HG03103 (cell line): ENCODE results near the gene TCFL5.

Source experiments
- ATAC-seq: cut with Tn5 transposase; IDR thresholded peaks from one replicate; pipeline ENCODE4 v1.9.1; 2021; ENCODE audit warnings: low read depth; ENCODE audit not compliant: unreplicated experiment

The TCFL5 gene

DNA sequence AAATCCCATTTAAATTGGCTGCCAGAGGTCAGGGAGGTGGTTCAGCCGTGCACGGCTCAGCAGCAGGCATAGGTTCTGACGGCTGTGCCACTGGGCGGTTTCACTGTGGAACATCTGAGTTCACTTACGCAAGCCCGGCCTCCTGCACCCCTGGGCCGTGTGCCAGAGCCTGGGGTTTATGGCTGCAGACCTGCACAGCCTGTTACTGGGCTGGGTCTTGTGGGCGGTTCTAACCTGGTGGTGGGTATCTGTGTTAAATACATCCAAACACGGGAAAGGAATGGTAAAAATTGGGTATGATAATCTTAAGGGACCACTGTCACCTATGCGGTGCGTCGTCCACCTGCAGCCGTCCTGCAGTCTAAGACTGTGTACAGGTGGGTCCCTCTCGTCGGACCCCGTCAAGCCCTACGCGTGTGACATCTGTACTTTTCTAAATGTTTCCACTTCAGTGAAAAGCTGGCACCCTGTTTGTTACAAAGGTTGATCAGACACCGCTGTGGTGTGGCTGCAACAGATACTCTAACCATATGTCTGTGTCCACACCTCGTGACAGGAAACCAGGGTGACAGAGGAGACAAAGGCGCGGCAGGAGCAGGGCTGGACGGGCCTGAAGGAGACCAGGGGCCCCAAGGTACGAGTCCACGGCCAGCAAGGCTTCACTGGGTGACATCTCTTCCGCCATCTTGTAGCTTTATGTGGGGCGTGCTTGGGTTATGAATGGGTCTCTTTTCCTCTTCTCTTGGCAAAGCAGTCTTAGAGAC, 23.3 kb downstream of the TCFL5 start:
- ATAC-seq, result no peak

GRCh38 chr20:62837790-62838127, 23.9 kb downstream of the TCFL5 start:
- ATAC-seq, result no peak

DNA sequence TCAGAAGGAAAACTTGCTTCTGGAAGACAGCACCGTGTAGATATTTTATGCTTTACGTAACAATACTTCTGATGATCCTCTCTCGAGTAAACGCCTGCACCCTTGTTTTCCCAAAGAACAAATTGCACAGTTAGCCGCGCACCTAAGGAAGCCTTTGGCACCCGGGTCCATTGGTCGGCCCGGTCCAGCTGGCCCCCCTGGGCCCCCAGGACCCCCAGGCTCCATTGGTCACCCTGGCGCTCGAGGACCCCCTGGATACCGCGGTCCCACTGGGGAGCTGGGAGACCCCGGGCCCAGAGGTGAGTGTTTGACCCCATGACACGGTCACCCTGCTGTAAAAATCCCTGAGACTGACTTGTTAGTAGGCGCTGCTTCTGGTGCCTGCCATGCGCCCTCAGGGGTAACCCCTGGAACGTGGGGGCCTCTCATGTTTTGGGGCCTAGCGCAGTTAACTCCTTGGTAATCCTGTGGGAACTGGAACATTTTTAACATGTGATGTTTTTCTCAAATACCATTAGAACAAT, 24.6 kb downstream of the TCFL5 start:
- no peak for ATAC-seq

DNA sequence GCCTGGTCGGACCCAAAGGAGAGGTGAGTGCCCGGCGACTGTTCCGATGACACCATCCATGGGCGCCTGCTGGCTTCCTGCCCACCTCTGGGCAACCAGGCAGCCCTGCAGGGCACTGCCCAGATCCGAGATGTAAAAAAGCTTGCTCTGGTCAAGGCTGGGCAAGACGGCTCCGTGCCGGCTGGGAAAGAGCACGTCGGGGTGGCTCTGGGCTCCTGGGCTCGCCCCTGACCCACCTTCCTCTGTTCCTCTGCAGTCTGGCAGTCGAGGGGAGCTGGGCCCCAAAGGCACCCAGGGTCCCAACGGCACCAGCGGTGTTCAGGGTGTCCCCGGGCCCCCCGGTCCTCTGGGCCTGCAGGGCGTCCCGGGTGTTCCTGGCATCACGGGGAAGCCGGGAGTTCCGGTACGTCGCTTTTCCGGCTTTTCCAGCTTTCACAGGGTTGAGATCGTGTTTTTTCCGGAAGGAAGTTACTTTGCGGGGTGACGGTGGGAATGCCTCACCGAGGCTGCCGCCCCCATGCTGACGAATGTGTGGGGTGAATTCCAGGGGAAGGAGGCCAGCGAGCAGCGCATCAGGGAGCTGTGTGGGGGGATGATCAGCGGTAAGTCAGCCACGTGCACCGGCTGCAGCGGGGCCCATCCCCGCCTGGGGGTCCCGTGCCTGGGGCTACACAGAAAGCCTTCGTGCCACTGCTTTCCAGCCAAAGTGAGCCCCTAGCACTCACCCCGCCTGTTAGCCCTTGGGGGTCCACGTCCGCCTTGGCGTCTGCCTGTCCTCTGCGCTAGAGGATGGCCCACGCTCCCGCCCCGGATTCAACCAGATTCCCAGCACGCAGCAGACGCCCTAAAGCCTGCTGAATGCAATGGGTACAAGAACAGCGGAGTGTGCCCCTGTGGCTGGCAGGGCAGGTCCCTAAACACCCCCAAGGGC, 25.4 kb downstream of the TCFL5 start:
- ATAC-seq, result no peak

- no peak for ATAC-seq
Observed at GRCh38 chr20:62834967-62835730, 26.5 kb downstream of the TCFL5 start.

DNA sequence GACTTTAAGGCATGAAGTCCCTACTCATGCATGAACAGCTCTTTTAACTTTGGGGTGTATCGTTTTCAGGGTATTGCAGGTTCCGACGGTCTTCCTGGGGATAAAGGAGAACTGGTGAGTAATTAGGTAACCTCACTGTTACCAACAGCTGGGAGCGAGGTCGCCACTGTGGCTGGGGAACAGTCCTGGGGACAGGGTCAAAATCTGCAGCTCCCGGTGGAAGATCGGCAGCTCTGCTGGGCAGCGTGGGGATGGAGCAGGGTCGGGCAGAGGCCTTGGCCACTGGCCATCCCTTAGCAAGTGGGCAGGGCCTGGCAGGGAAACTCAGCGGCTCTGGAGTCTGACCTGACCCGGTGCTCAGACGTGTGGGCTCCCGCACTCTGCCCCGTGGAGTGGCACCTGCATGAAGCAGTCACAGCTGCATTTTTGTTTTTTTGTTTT, 28.7 kb downstream of the TCFL5 start:
- ATAC-seq, result peak; percentile 23

GRCh38 chr20:62832212-62832922, 29.3 kb downstream of the TCFL5 start:
- peak; percentile 74 for ATAC-seq

DNA sequence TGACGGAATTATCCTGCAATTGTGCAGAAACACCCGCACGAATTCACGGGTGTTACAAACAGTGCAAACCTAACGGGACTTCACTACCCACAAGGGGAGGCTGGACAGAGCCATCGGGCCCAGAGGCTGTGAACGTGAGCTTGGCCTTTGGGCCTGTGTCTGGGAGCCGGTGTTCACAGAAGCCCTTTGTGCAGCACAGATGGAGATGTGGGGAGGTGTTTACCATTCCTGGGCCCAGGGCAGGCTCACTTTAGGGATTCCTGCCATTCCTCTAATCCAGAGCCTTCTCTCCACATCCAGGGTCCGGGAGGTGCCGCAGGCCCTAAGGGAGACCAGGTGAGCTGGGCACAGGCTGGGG, 29.8 kb downstream of the TCFL5 start:
- ATAC-seq, result no peak

- no peak for ATAC-seq
Observed at GRCh38 chr20:62831361-62831788, 30.2 kb downstream of the TCFL5 start.

- ATAC-seq, result no peak
Observed at GRCh38 chr20:62830821-62831220, 30.8 kb downstream of the TCFL5 start.

GRCh38 chr20:62830251-62830650, 31.4 kb downstream of the TCFL5 start:
- no peak for ATAC-seq

DNA sequence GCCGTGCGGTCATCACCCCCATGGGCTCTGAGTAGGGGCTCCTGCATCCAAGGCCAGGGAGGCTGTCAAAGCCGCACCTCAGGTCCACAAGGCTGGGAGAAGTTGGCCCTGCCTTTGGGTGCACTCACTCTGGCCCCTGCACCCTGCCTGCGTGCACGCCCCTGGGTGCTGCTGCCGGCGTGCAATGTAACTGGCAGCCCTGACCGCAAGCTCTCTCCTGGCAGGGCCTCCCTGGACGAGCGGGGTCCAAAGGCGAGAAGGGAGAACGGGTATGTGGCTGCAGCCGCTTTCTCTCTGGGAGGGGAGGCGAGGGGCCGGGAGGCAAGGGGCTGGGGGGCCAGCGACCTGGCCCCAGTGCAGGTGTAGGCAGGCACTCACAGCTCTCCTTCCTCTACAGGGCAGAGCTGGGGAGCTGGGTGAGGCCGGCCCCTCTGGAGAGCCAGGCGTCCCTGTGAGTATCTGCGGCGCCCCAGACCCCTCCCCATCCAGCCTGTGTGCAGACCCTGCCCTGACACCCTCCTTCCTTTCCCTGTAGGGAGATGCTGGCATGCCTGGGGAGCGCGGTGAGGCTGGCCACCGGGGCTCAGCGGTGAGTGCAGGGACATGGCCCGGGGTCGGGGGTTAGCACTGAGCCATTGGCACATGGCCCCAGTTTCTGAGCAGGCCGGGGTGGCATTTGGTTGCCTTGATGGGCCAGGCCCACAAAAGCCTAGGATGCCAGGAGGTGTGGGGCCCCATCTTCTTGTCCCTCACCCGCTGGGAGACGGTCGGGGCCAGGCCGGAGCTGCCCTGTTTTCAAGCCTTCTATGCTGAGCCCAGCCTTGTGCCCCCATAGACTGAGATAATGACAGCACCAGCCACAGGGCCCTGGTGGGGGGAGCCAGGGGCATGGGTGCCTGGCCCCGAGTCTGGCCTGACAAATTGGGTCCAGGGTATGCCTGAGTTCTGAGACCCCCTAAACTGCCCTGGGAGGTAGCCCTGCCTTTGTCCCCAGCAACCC, 32.1 kb downstream of the TCFL5 start:
- ATAC-seq, result no peak

GRCh38 chr20:62828511-62829230, 33.0 kb downstream of the TCFL5 start:
- ATAC-seq, result no peak

DNA sequence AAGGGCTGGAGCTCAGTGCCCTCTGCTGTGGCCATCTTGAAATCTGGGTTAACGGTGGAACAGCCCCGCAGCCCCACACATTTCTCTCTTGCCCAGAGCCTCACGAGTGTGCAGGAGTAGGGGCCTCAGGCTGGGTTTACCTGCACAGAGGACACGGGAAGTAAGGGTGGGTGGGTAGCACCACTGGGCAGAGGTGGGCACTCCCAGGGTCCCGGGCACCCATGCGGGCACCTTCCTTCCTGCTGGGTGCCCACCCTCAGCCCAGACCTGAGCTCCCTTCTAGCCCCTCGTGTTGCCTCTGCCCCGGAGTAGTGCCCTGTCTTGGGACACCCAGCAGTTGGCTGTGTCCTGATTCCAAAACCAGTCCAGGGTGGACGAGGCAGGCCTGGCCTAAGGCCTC, 33.6 kb downstream of the TCFL5 start:
- no peak for ATAC-seq

GRCh38 chr20:62827311-62828038, 34.1 kb downstream of the TCFL5 start:
- ATAC-seq, result no peak

DNA sequence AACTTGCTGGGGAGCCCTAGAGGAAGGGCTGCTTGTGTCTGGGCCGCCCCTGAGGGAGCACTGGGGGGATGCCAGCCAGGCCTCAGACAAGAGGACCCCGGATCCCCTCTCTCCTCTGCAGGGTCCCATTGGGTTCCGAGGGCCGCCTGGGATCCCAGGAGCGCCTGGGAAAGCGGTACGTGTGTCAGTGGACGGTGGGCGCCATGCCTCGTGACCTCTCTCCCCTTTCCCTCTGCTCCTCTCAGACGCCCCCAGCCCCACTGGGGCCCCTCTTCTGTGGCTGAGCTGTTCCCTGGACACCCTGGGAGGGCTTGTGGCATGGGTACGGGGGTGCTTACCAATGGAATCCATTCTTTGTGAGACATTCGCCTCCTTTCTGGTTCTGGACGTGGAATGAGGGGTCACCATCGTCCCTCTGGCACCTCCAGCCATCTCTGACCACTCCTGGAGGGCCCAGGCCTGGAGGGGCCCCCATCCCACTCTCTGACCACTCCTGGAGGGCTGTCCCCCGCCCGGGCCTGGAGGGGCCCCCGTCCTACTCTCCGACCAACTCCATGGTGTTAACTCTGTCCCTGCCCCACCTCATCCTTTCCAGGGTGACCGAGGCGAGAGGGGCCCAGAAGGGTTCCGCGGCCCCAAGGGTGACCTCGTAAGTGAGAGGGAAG, 34.8 kb downstream of the TCFL5 start:
- no peak for ATAC-seq

GRCh38 chr20:62825986-62826645, 35.5 kb downstream of the TCFL5 start:
- ATAC-seq, result no peak
